ENCODE measurements around the gene PRSS16. TPM values are rescaled to one million over a fixed set of nuclear protein-coding genes. Genes with fewer than 3 reads are reported as not detected.
"Not testable (repeated sequence)": the region's sequence is repeated elsewhere in the genome, so short reads cannot be mapped to it uniquely, and the experiment has no call there.

PRSS16 gene
- total and polyA plus RNA-seq, 7 donors = 13.3 to 28.7 (median 27.0) TPM; not detected in 4

DNA sequence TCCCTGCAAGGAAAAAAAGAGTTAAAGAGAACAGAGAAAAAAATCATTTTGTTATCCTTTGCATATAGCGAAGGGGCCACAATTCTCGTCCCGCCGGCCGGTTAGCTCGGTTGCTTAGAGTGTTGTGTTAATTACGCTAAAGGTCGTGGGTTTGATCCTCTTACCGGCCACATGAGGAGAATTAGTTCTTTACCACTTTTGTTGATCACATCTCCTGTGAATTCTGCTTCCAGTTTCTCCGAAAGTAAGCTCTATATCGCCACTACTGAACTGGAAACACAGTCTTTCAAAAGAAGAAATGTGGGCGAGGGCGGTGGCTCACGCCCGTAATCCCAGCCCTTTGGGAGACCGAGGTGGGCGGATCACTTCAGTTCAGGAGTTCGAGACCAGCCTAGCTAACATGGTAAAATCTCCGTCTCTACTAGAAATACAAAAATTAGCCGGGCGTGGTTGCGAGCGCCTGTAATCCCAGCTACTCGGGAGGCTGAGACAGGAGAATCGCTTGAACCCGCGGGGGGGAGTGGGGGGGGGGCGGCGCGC lies 13.4 kb downstream of the PRSS16 start:
- H3K9me3 ChIP-seq = peaks cover 0 to 2% (median 0%) of the 10 kb centered on the region in 4 donors
- no peak for DNase-seq
- intact Hi-C loops (cut with DNase I) = no loop called here
- no peak overlapping the region for H3K4me3 ChIP-seq
- H3K27ac ChIP-seq = no peak overlapping the region
- WGBS, 2 donors = 11 to 24% methylated on average over 30 of the region's 30 CpGs
- TF ChIP-seq POLR2A (IDR thresholded peaks at IDR 0.05) = no peak
- no peak for TF ChIP-seq EP300 (IDR thresholded peaks at IDR 0.05)
- TF ChIP-seq POLR2AphosphoS5 (IDR thresholded peaks at IDR 0.05) = no peak
- TF ChIP-seq, protein P1, sequence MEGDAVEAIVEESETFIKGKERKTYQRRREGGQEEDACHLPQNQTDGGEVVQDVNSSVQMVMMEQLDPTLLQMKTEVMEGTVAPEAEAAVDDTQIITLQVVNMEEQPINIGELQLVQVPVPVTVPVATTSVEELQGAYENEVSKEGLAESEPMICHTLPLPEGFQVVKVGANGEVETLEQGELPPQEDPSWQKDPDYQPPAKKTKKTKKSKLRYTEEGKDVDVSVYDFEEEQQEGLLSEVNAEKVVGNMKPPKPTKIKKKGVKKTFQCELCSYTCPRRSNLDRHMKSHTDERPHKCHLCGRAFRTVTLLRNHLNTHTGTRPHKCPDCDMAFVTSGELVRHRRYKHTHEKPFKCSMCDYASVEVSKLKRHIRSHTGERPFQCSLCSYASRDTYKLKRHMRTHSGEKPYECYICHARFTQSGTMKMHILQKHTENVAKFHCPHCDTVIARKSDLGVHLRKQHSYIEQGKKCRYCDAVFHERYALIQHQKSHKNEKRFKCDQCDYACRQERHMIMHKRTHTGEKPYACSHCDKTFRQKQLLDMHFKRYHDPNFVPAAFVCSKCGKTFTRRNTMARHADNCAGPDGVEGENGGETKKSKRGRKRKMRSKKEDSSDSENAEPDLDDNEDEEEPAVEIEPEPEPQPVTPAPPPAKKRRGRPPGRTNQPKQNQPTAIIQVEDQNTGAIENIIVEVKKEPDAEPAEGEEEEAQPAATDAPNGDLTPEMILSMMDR (IDR thresholded peaks at IDR 0.05) = no peak
- no peaks in the 10 kb centered on the region for H3K36me3 ChIP-seq
- no peaks in the 10 kb centered on the region for H3K4me1 ChIP-seq
- H3K27me3 ChIP-seq = peaks cover 18 to 77% (median 24%) of the 10 kb centered on the region in 3 donors

DNA sequence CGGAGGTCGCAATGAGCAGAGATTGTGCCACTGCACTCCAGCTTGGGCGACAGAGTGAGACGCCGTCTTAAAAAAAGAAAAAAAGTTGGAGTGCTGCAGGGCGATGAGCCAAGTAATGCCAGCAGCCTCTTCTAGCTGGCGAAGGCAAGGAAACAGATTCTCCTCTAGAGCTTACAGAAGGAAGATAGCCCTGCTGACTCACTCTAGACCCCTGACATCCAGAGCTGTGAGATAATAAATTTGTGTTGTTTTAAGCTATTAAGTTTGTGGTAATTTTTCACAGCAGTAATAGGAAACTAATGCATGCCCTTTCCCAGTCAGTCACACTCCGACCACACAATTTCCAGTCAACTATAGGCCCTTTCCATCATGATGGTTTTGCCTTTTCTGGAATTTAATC lies 16.4 kb downstream of the PRSS16 start:
- Histone ChIP-seq H3K27me3 (peaks cover 18 to 87% (median 41%) of the 10 kb centered on the region in 3 donors), H3K4me3 (no peak overlapping the region), H3K27ac (no peak overlapping the region), H3K36me3 (no peaks in the 10 kb centered on the region), H3K9me3 (peaks cover 0 to 4% (median 0%) of the 10 kb centered on the region in 4 donors), H3K4me1 (no peaks in the 10 kb centered on the region)
- no peak for TF ChIP-seq EP300 (IDR thresholded peaks at IDR 0.05)
- no peak for TF ChIP-seq POLR2A (IDR thresholded peaks at IDR 0.05)
- TF ChIP-seq, protein P1 (IDR thresholded peaks at IDR 0.05) = no peak
- TF ChIP-seq POLR2AphosphoS5 (IDR thresholded peaks at IDR 0.05) = no peak
- no peak for DNase-seq
- intact Hi-C loops (cut with DNase I) = no loop called here
- WGBS, 2 donors = 83 to 86% methylated on average over 8 of the region's 8 CpGs

DNA sequence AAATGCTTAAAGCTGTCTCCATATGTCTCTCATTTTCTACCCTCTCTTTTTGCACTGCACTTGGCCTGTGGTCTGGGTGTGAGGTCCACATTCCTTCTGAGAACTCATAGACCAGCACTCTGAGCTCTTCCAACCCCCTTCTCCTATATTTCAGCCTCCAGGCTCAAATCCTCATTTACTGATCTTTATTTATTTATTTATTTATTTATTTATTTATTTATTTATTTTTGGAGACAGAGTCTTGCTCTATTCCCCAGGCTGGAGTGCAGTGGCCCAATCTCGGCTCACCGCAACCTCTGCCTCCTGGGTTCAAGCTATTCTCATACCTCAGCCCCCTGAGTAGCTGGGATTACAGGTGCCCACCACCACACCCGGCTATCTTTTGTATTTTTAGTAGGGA lies 19.5 kb downstream of the PRSS16 start:
- H3K4me3 ChIP-seq; H3K27ac ChIP-seq; DNase-seq; H3K9me3 ChIP-seq; H3K36me3 ChIP-seq; H3K4me1 ChIP-seq; intact Hi-C loops (cut with DNase I): not testable (repeated sequence)
- peaks cover under 1 to 72% (median 18%) of the 10 kb centered on the region in 3 donors for H3K27me3 ChIP-seq
- 89 to 92% methylated on average over 3 of the region's 3 CpGs for WGBS, 2 donors

DNA sequence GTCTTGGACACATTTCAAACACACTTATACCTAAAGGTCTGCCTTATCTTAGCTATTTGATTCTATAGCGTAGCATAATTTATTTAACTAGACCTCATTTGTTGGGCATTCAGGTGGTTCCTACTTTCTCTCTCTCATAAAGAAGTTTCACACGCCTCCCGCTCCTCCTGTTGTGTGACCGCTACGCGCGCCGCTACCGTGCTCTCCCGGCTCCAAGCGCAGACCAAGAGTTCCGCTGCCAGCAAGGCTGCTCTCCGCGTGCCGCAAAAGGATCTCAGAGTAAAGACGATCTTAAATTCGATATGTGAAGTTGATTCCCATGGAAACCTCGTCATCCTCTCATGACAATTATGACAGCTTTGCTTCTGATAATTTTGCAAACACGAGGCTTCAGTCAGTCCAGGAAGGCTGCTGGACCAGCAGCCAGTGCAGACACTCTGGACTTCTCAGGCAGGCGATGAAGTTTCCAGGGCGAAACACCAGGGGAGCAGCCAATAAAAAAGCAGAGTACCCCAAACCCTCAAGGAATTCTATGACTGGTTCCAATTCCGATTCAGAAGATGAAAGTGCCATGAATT lies 20.4 kb downstream of the PRSS16 start:
- Histone ChIP-seq H3K27ac (no peak overlapping the region), H3K4me1 (no peaks in the 10 kb centered on the region), H3K4me3 (no peak overlapping the region), H3K27me3 (peaks cover 0 to 72% (median 23%) of the 10 kb centered on the region in 3 donors), H3K9me3 (peaks cover 0 to 4% (median 0%) of the 10 kb centered on the region in 4 donors), H3K36me3 (no peaks in the 10 kb centered on the region)
- TF ChIP-seq POLR2A (IDR thresholded peaks at IDR 0.05) = no peak
- TF ChIP-seq POLR2AphosphoS5 (IDR thresholded peaks at IDR 0.05) = no peak
- TF ChIP-seq, protein P1 (IDR thresholded peaks at IDR 0.05) = no peak
- no peak for TF ChIP-seq EP300 (IDR thresholded peaks at IDR 0.05)
- WGBS, 2 donors = 9 to 16% methylated on average over 22 of the region's 22 CpGs
- DNase-seq = no peak
- intact Hi-C loops (cut with DNase I) = no loop called here

DNA sequence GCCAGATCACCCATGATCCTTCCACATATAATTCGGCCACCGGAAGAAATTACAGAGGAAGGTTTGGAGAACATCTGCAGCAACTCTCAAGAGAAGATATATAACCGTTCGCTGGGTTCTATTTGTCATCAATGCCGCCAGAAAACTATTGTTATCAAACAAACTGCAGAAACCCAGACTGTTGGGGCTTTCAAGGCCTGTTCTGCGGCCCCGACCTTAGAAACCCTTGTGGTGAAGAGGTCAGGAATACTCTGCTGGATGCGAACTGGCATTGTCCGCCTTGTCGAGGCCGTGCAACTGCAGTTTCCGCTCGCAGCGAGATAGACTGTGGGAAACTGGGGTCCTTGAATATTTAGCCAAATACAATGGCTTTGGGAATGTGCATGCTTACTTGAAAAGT lies 21.3 kb downstream of the PRSS16 start:
- Histone ChIP-seq H3K36me3 (no peaks in the 10 kb centered on the region), H3K9me3 (peaks cover 0 to 4% (median 0%) of the 10 kb centered on the region in 4 donors), H3K27ac (no peak overlapping the region), H3K4me3 (no peak overlapping the region), H3K4me1 (no peaks in the 10 kb centered on the region), H3K27me3 (peaks cover 0 to 72% (median 31%) of the 10 kb centered on the region in 3 donors)
- intact Hi-C loops (cut with DNase I) = no loop called here
- DNase-seq = no peak
- WGBS, 2 donors = 77 to 85% methylated on average over 14 of the region's 14 CpGs
- TF ChIP-seq EP300 (IDR thresholded peaks at IDR 0.05) (no peak), POLR2A (IDR thresholded peaks at IDR 0.05) (no peak), POLR2AphosphoS5 (IDR thresholded peaks at IDR 0.05) (no peak)
- TF ChIP-seq, protein P1 (IDR thresholded peaks at IDR 0.05) = no peak

All from sigmoid colon (tissue), 7 donors.